SH-SY5Y (cell line): Measurements from ENCODE around the gene NTM.

Source experiments
- GATA2 ChIP-seq: IDR thresholded peaks from 2 replicates; pipeline ENCODE4 v1.6.1; 2011; ENCODE audit warnings: mild to moderate bottlenecking, low read depth, low read length
- GATA3 ChIP-seq: IDR thresholded peaks from 2 replicates; pipeline ENCODE4 v1.6.1; 2011; ENCODE audit warnings: low read depth, mild to moderate bottlenecking, low read length, moderate library complexity

- no peak for TF ChIP-seq GATA2
- no peak for TF ChIP-seq GATA3
Observed at GRCh38 chr11:131561972-131562371, 191.6 kb downstream of the NTM start.
